Measurements from ENCODE around the gene PRKRIP1. TPM values are rescaled to one million over a fixed set of nuclear protein-coding genes. Genes with fewer than 3 reads are reported as not detected.

PRKRIP1 gene, protein sequence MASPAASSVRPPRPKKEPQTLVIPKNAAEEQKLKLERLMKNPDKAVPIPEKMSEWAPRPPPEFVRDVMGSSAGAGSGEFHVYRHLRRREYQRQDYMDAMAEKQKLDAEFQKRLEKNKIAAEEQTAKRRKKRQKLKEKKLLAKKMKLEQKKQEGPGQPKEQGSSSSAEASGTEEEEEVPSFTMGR
- 20.8 to 24.2 TPM (median 21.6 TPM) in 5 replicates for total RNA-seq (2022; extraction: Qiagen RNA extraction)

DNA sequence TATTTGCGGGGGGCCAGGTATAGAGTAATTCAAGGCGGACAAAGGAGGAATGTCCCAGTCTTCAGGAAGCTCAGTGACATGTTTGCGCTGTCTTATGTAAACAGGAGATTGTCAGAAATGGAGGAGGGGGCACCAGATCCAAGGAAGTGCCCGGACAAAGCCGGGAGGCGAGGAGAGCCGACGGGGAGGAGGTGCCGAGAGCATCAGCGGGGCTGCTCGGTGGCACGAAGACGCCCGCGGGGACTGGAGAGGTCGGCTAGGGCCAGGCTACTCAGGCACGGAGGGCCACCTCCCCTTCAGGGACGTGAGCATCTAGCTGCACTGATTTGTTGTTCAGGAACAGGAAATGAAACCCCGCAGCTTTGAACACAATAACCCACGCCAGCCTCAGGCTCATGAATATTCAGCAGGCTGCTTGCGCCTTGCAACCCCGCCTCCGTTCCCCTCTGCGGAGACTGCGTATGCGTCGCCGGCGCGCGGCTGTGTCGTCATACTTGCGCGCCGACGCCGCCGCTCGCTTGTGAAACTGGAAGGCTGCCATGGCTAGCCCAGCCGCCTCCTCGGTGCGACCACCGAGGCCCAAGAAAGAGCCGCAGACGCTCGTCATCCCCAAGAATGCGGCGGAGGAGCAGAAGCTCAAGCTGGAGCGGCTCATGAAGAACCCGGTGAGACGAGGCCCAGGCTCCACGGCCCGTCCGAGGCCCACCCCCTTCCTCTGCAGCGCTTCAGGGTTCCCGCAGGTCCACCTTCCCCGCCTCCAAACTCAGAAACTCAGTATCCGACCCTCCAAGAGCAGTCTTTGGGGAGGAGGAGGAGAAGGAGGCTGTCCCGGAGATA lies at the start of gene PRKRIP1:
PRKRIP1 (plus strand) TSS at position 491 of the 837 bp plus-strand sequence; CDS start at position 540, 49 bp downstream.

DNA sequence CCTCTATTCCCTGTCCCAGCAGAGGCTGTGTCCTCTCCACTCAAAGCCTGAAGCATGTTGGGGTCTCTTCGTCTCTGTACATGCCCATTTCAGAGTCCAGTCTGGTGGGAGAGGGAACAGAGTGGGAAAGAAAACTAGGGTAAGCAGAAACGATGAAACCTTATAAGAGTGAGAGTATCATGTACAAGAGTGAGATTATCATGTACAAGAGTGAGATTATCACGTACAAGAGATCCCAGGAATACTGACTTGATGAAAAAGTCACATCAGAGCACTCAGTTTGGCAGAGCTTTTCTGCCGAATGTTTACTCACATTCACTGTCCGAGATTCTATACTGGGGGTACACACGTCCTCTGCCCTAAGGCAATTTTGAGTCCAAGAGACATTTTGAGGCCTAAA lies 39.8 kb upstream of the PRKRIP1 start, which contains the start of gene SPDYE6:
SPDYE6 (minus strand) TSS at position 101 of the 400 bp plus-strand sequence. CDS start 421 bp downstream, outside the sequence.

DNA sequence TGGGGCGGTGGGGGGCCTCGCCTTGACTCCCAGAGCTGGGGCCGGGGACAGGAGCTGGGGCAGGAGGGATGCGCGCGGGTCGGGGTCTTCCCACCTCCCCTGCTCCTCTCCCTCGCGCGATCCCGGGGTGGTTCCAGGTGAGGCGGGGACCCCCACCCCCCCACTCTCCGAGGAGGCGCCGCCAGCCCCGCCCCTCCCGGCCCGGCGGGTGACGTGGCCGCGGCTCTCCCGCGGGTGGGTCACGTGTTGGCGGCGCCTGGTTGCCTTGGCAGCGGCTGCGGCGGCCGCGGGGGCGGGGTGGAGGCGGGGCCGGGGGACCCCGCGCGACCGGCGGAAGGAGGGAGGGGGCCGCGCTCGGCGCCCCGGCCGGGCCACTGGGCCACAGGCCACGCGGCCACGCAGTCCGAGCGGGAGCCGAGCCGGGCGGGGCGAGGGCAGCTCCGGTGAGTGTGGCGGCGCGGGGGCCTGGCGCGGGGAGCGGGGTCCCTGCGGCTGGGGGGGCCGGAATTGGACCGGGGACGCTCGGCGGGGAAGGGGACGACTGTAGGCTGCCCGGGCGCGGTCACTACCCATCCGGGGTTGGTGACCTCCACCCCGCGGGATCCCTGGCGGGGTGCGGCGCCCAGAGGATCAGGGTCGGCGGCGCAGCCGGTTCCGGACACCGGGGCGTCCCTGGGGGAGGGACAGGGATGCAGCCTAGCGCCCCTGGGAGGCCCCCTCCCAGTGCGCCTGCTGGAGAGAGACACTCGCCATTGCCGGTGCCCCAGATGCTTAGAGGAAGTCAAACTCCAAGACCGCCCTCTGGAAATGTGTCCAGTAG lies 37.3 kb downstream of the PRKRIP1 start, which contains the start of gene ORAI2:
ORAI2 (plus strand) TSS at position 357 of the 820 bp plus-strand sequence. CDS start 5,382 bp downstream, outside the sequence.

DNA sequence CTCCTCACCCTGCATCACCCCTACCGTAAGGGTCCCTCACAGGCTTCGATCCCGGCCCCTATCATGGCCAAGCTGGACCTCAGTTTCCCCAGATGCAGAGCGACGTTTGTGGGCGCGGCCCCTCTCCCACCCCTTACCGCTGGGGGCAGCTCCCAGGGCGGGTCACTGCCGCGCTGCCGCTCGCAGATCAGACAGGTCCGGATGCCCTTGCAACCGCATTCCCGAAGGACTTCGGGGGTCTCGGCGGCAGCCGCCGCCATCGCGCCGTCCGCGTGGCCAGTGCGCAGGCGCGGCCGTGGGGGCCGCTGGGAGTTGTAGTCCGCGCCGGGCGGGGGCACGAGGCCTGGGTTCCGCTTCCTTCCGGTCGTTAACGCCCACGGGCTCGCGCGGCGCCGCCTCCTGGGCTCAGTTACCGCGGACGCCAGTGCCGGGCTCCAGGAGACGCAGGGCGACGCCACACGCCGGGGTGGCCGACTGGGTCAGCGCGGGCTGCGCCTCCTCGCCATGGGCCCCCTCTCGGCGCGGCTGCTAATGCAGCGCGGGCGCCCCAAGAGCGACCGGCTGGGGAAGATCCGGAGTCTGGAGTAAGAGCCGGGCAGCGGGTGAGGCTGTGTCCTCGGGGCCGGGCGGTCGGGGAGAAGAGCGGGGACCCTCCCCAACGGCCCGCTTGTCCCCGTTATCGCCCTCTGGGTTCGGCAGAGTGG lies 68.6 kb downstream of the PRKRIP1 start, which contains the start of the genes ALKBH4 and LRWD1:
ALKBH4 (minus strand) TSS at position 287 of the 704 bp plus-strand sequence; CDS start at position 260, 27 bp downstream.
LRWD1 (plus strand) TSS at position 408 of the 704 bp plus-strand sequence; CDS start at position 505, 97 bp downstream.

Other genes starting within 250 kb of the PRKRIP1 start
- 2.2 to 3.2 TPM (median 3.0 TPM) in 5 replicates for gene SH2B2, start 109.5 kb upstream of the PRKRIP1 start, total RNA-seq (2022; extraction: Qiagen RNA extraction)
- not detected in 5 replicates for gene SPDYE6, start 39.9 kb upstream of the PRKRIP1 start, total RNA-seq (2022; extraction: Qiagen RNA extraction)
- gene ORAI2, start 37.2 kb downstream of the PRKRIP1 start, total RNA-seq (2022; extraction: Qiagen RNA extraction) = 28.7 to 33.4 TPM (median 31.9 TPM) in 5 replicates
- 10.4 to 11.9 TPM (median 10.6 TPM) in 5 replicates for gene ALKBH4, start 68.5 kb downstream of the PRKRIP1 start, total RNA-seq (2022; extraction: Qiagen RNA extraction)
- 26.3 to 29.9 TPM (median 29.2 TPM) in 5 replicates for gene LRWD1, start 68.6 kb downstream of the PRKRIP1 start, total RNA-seq (2022; extraction: Qiagen RNA extraction)
- gene POLR2J, start 82.6 kb downstream of the PRKRIP1 start, total RNA-seq (2022; extraction: Qiagen RNA extraction) = 96.4 to 110 TPM (median 107 TPM) in 5 replicates
- 1.2 to 2.1 TPM (median 1.6 TPM) in 5 replicates for gene RASA4B, start 121.4 kb downstream of the PRKRIP1 start, total RNA-seq (2022; extraction: Qiagen RNA extraction)
- gene UPK3BL2, start 147.3 kb downstream of the PRKRIP1 start, total RNA-seq (2022; extraction: Qiagen RNA extraction) = 1.3 to 3.2 TPM (median 2.4 TPM) in 5 replicates
- gene SPDYE2, start 154.9 kb downstream of the PRKRIP1 start, total RNA-seq (2022; extraction: Qiagen RNA extraction) = 0.05 TPM in 1 of 5 replicates, not detected in the others
- 13.5 to 53.6 TPM (median 32.9 TPM) in 5 replicates for gene POLR2J3, start 176.2 kb downstream of the PRKRIP1 start, total RNA-seq (2022; extraction: Qiagen RNA extraction)
- gene RASA4, start 220.4 kb downstream of the PRKRIP1 start, total RNA-seq (2022; extraction: Qiagen RNA extraction) = 1.6 to 2.6 TPM (median 2.2 TPM) in 5 replicates
- gene UPK3BL1, start 246.4 kb downstream of the PRKRIP1 start, total RNA-seq (2022; extraction: Qiagen RNA extraction) = 10.5 to 16.8 TPM (median 13.0 TPM) in 5 replicates

Data from A549 treated with Hydrocortisone at 1 μM for 4 hours (cell line).